Hepatocyte (in vitro differentiated cells): ENCODE data around the gene MAGEH1. TPM values are rescaled to one million over a fixed set of nuclear protein-coding genes. Genes with fewer than 3 reads are reported as not detected.
"Not testable (repeated sequence)": the region's sequence is repeated elsewhere in the genome, so short reads cannot be mapped to it uniquely, and the experiment has no call there.

ENCODE experiments used
- DNase-seq: peaks from one replicate; pipeline ENCODE4 v3.0.0-alpha.2; 2016; ENCODE audit warnings: low spot score
- H2AFZ ChIP-seq: fragments of 200-600 bp; sonication (generic); 2 replicates; pipeline ENCODE4 v1.6.0; 2016; ENCODE audit warnings: antibody characterized with exemption, mild to moderate bottlenecking
- H3K27ac ChIP-seq: fragments of 200-600 bp; sonication (generic); 2 replicates; pipeline ENCODE4 v1.5.1; 2016; ENCODE audit warnings: mild to moderate bottlenecking
- H3K27me3 ChIP-seq: fragments of 200-600 bp; sonication (generic); 2 replicates; pipeline ENCODE4 v1.6.1; 2016
- H3K36me3 ChIP-seq: fragments of 200-600 bp; sonication (generic); replicated peaks from 2 replicates; pipeline ENCODE4 v1.5.1; 2016; ENCODE audit warnings: low read depth; ENCODE audit not compliant: insufficient read depth
- H3K4me1 ChIP-seq: fragments of 200-600 bp; sonication (generic); 2 replicates; pipeline ENCODE4 v1.5.1; 2016; ENCODE audit warnings: mild to moderate bottlenecking, moderate library complexity; ENCODE audit not compliant: insufficient read depth
- H3K4me2 ChIP-seq: fragments of 200-600 bp; sonication (generic); 2 replicates; pipeline ENCODE4 v1.6.0; 2016
- H3K4me3 ChIP-seq: fragments of 200-600 bp; sonication (generic); 2 replicates; pipeline ENCODE4 v1.5.1; 2016; ENCODE audit warnings: mild to moderate bottlenecking
- H3K79me2 ChIP-seq: fragments of 200-600 bp; sonication (generic); 2 replicates; pipeline ENCODE4 v1.6.0; 2017; ENCODE audit warnings: mild to moderate bottlenecking
- H3K9me2 ChIP-seq: fragments of 200-600 bp; sonication (generic); replicated peaks from 2 replicates; pipeline ENCODE4 v1.6.0; 2017; ENCODE audit warnings: mild to moderate bottlenecking; ENCODE audit not compliant: insufficient read depth
- H3K9me3 ChIP-seq: fragments of 200-600 bp; sonication (generic); 2 replicates; pipeline ENCODE4 v1.5.1; 2016; ENCODE audit warnings: low read depth, mild to moderate bottlenecking
- H4K20me1 ChIP-seq: fragments of 200-600 bp; sonication (generic); 2 replicates; pipeline ENCODE4 v1.6.0; 2016; ENCODE audit warnings: mild to moderate bottlenecking; ENCODE audit not compliant: insufficient read depth, poor library complexity, severe bottlenecking
- CTCF ChIP-seq: fragments of 200-600 bp; sonication (generic); IDR thresholded peaks from 2 replicates; pipeline ENCODE4 v1.5.1; 2016; ENCODE audit warnings: antibody characterized with exemption, mild to moderate bottlenecking; ENCODE audit not compliant: poor library complexity
- EZH2 ChIP-seq: fragments of 200-600 bp; sonication (generic); IDR thresholded peaks from 2 replicates; pipeline ENCODE4 v1.6.1; 2016; ENCODE audit warnings: antibody characterized with exemption, mild to moderate bottlenecking, borderline replicate concordance
- EZH2phosphoT487 ChIP-seq: fragments of 200-600 bp; sonication (generic); IDR thresholded peaks from one replicate; pipeline ENCODE4 v1.6.1; 2018; ENCODE audit warnings: antibody characterized with exemption, mild to moderate bottlenecking, low read depth, moderate library complexity; ENCODE audit not compliant: unreplicated experiment, severe bottlenecking
- WGBS: methylation state at CpG from one replicate; pipeline ENCODE4 v1.1.6; 2016; ENCODE audit warnings: low lambda C conversion rate; ENCODE audit errors: missing lambda C conversion rate; 5-methylcytosine and 5-hydroxymethylcytosine counted together
- polyA plus RNA-seq: library from polyadenylated mRNA; unstranded; fragments of >200 nt; fragmentation: Nextera tagmentation; extraction: Ambion mirVana; gene quantifications from 2 replicates; pipeline ENCODE4 v1.2.1, GENCODE V29; 2016
- total RNA-seq: library from RNA; depleted of rRNA; stranded (reverse); fragments of >200 nt; gene quantifications from 2 replicates; pipeline ENCODE4 v1.2.3, GENCODE V29; 2014

Gene MAGEH1
- total and polyA plus RNA-seq, 2 experiments from 2014 or later: 62.6 to 87.7 TPM

DNA sequence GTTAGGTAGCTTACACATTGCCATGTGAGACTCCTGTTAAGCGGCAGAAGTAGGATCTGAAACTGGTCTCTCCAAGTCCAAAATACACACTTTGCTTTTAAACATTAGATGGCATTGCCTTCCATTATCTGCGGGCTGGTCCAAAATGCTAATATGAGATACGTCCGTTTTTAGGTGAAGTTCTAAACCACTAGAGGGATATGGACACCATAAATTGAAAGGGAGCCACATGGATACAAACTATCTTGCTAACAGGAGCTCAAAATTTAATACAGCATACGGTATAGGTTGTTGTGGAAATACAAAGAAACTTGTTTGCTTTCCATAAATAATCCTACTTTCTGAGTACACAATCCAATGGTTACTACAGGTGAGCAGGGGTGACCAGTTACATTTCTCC lies 13.9 kb downstream of the MAGEH1 start:
- not testable (repeated sequence) for H3K9me3 ChIP-seq, H3K79me2 ChIP-seq, H3K27me3 ChIP-seq, DNase-seq, H3K4me2 ChIP-seq, H2AFZ ChIP-seq, H3K4me1 ChIP-seq, H3K36me3 ChIP-seq, H3K9me2 ChIP-seq, H3K4me3 ChIP-seq, H4K20me1 ChIP-seq, H3K27ac ChIP-seq
- WGBS: no CpG with 5 or more reads among the region's 5 CpGs

DNA sequence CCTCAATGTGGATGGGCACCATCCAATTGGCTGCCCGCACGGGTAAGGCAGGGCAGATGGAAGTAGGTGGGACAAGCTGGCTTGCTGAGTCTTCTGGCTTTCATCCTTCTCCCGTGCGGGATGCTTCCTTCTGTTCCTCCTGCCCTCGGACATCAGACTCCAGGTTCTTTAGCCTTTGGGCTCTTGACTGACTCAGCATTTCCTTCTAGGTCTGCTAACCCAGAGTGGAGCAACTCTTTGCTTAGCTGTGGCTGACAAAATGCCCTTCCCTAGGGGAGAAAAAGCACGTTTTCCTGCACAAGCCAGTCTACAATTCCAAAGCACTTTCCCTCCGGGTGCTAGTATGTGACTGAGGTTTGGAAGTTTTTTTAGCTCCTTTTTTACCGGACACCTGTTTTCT lies 28.0 kb downstream of the MAGEH1 start:
- H3K4me3 ChIP-seq, H3K9me3 ChIP-seq, H2AFZ ChIP-seq, H3K79me2 ChIP-seq, H3K4me1 ChIP-seq, H3K9me2 ChIP-seq, H4K20me1 ChIP-seq, H3K4me2 ChIP-seq, H3K36me3 ChIP-seq, DNase-seq, H3K27ac ChIP-seq, H3K27me3 ChIP-seq: not testable (repeated sequence)
- WGBS: 85% methylated on average over 6 of the region's 8 CpGs

GRCh38 chrX:55480390-55481062 lies 28.6 kb downstream of the MAGEH1 start:
- Histone ChIP-seq H3K4me2 (no peak overlapping the region), H3K4me1 (no peaks in the 10 kb centered on the region), H3K4me3 (no peak overlapping the region), H3K9me2 (no peaks in the 10 kb centered on the region), H3K79me2 (no peaks in the 10 kb centered on the region), H2AFZ (no peak overlapping the region), H3K27ac (no peak overlapping the region), H4K20me1 (no peaks in the 10 kb centered on the region), H3K27me3 (no peaks in the 10 kb centered on the region), H3K9me3 (no peaks in the 10 kb centered on the region), H3K36me3 (no peaks in the 10 kb centered on the region)
- no peak for DNase-seq
- WGBS: 42% methylated on average over 3 of the region's 3 CpGs
- no peak for TF ChIP-seq CTCF

- H3K4me3 ChIP-seq: no peak overlapping the region
- TF ChIP-seq EZH2phosphoT487: no peak
- no peak for TF ChIP-seq EZH2
- TF ChIP-seq CTCF: no peak
- no peaks in the 10 kb centered on the region for H4K20me1 ChIP-seq
- H3K79me2 ChIP-seq: no peaks in the 10 kb centered on the region
- H3K4me2 ChIP-seq: no peak overlapping the region
- no peak overlapping the region for H2AFZ ChIP-seq
- H3K9me2 ChIP-seq: no peaks in the 10 kb centered on the region
- peaks cover 5% of the 10 kb centered on the region for H3K4me1 ChIP-seq
- DNase-seq: no peak
- H3K27me3 ChIP-seq: no peaks in the 10 kb centered on the region
- H3K36me3 ChIP-seq: no peaks in the 10 kb centered on the region
- no peak overlapping the region for H3K27ac ChIP-seq
- H3K9me3 ChIP-seq: no peaks in the 10 kb centered on the region
Measured at GRCh38 chrX:55484948-55485347, 33.0 kb downstream of the MAGEH1 start.

GRCh38 chrX:55486736-55487135 lies 34.8 kb downstream of the MAGEH1 start:
- H3K4me2 ChIP-seq: no peak overlapping the region
- 80% methylated on average over 3 of the region's 3 CpGs for WGBS
- no peaks in the 10 kb centered on the region for H4K20me1 ChIP-seq
- H3K27me3 ChIP-seq: no peaks in the 10 kb centered on the region
- no peak for DNase-seq
- H3K9me3 ChIP-seq: no peaks in the 10 kb centered on the region
- no peak overlapping the region for H3K27ac ChIP-seq
- no peak overlapping the region for H2AFZ ChIP-seq
- no peak for TF ChIP-seq EZH2
- no peak for TF ChIP-seq CTCF
- TF ChIP-seq EZH2phosphoT487: no peak
- no peaks in the 10 kb centered on the region for H3K36me3 ChIP-seq
- peaks cover 8% of the 10 kb centered on the region for H3K4me1 ChIP-seq
- no peaks in the 10 kb centered on the region for H3K9me2 ChIP-seq
- H3K4me3 ChIP-seq: no peak overlapping the region
- H3K79me2 ChIP-seq: no peaks in the 10 kb centered on the region
